Measurements from ENCODE around the gene EXOC6B.

DNA sequence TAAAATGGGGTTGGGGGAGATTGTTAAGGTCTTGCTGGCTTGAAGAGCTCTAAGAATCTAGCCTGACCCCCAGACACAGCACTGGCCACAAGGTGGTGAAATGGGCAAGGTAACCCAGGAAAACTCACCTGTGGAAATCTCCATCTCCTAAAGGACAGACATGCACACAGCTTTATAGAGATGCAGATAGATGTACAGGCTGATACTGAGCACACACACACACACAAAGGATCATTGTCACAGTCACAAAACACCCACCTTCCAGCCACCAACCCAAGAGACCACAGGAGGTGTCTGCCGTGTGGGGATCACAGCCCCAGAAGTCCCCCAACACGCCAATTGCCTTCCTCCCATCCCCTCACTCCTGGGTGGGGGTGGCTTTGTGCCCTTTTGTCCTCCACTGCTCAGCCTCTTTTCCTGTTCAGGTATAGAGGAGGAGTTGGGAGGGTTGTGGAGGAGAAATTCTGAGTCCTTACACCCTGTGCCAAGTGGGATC, 674.9 kb downstream of the EXOC6B start:
- TF ChIP-seq EZH2 (IDR thresholded peaks at IDR 0.05) (no peak), POLR2AphosphoS5 (IDR thresholded peaks at IDR 0.05; ENCODE audit: borderline replicate concordance, low read depth, low read length) (no peak)

Measured in SK-N-MC (cell line).